ENCODE results near the gene STPG1.

DNA sequence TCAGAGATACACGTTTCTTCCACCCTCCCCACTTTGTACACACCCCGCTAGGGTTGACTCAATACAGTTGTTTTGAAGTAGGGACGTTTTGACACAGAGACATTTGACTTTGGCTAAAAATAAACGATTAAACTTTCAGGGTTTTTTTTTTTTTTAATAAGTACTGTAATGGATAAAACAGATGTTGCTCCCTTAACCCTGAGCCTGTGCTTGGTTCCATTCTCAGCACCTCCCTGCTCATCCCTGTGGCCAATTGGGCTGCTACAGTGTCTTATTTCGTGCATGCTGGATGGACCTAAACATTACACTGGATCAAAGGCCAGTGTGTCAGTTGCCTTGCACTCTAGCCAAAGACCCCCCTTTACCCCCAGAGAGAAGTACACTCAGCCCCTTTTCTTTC, 77.5 kb downstream of the STPG1 start:
- TF ChIP-seq, protein P1, sequence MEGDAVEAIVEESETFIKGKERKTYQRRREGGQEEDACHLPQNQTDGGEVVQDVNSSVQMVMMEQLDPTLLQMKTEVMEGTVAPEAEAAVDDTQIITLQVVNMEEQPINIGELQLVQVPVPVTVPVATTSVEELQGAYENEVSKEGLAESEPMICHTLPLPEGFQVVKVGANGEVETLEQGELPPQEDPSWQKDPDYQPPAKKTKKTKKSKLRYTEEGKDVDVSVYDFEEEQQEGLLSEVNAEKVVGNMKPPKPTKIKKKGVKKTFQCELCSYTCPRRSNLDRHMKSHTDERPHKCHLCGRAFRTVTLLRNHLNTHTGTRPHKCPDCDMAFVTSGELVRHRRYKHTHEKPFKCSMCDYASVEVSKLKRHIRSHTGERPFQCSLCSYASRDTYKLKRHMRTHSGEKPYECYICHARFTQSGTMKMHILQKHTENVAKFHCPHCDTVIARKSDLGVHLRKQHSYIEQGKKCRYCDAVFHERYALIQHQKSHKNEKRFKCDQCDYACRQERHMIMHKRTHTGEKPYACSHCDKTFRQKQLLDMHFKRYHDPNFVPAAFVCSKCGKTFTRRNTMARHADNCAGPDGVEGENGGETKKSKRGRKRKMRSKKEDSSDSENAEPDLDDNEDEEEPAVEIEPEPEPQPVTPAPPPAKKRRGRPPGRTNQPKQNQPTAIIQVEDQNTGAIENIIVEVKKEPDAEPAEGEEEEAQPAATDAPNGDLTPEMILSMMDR (IDR thresholded peaks at IDR 0.05): no peak
- TF ChIP-seq POLR2AphosphoS5 (IDR thresholded peaks at IDR 0.05): no peak
- TF ChIP-seq POLR2A (IDR thresholded peaks at IDR 0.05; ENCODE audit: low read depth): no peak
- TF ChIP-seq EP300 (IDR thresholded peaks at IDR 0.05): no peak
